Measurements from ENCODE around the gene MCF2L2.

- TF ChIP-seq CTCF (IDR thresholded peaks at IDR 0.05) = no peak
- TF ChIP-seq POLR2A (IDR thresholded peaks at IDR 0.05) = no peak
Measured at GRCh38 chr3:183400352-183400751, 28.1 kb downstream of the MCF2L2 start.
